ENCODE data around the gene RAB19.

- no peak for TF ChIP-seq CTCF (IDR thresholded peaks at IDR 0.05)
- TF ChIP-seq POLR2A (IDR thresholded peaks at IDR 0.05): no peak
Observed at GRCh38 chr7:140440593-140440992, 36.7 kb downstream of the RAB19 start.
